Astrocyte (in vitro differentiated cells and primary cell): ENCODE results near the gene DNAJC18. TPM values are rescaled to one million over a fixed set of nuclear protein-coding genes. Genes with fewer than 3 reads are reported as not detected.
"Not testable (repeated sequence)": the region's sequence is repeated elsewhere in the genome, so short reads cannot be mapped to it uniquely, and the experiment has no call there.

Experiments used
- DNase-seq: peaks from one replicate; pipeline ENCODE4 v3.0.0-alpha.2; 2010; ENCODE audit warnings: low read depth
- FAIRE-seq: peaks from 2 replicates; lab custom pipeline; 2011; peaks lifted over from hg19 to GRCh38; lab: Jason Lieb, UNC
- H2AFZ ChIP-seq: 2 replicates; pipeline ENCODE4 v1.6.0; 2012; ENCODE audit warnings: low read depth, low read length, inconsistent platforms
- H3K27ac ChIP-seq: 2 replicates; pipeline ENCODE4 v1.5.1; 2011; ENCODE audit warnings: low read depth, low read length, inconsistent platforms
- H3K27me3 ChIP-seq: 2 replicates; pipeline ENCODE4 v1.6.0; 2011; ENCODE audit warnings: low read length, inconsistent platforms; ENCODE audit not compliant: insufficient read depth
- H3K36me3 ChIP-seq: 2 replicates; pipeline ENCODE4 v1.5.1; 2011; ENCODE audit warnings: low read length, inconsistent platforms; ENCODE audit not compliant: insufficient read depth
- H3K4me1 ChIP-seq: 2 replicates; pipeline ENCODE4 v1.5.1; 2011; ENCODE audit warnings: low read length, inconsistent platforms; ENCODE audit not compliant: insufficient read depth
- H3K4me2 ChIP-seq: 2 replicates; pipeline ENCODE4 v1.6.0; 2012; ENCODE audit warnings: low read length, inconsistent platforms
- H3K4me3 ChIP-seq: 2 replicates; pipeline ENCODE4 v1.5.1; 2011; ENCODE audit warnings: low read depth, mild to moderate bottlenecking, low read length, inconsistent platforms; ENCODE audit not compliant: insufficient read depth
- H3K79me2 ChIP-seq: 2 replicates; pipeline ENCODE4 v1.6.0; 2012; ENCODE audit warnings: mild to moderate bottlenecking, low read length, inconsistent platforms; ENCODE audit not compliant: insufficient read depth
- H3K9ac ChIP-seq: 2 replicates; pipeline ENCODE4 v1.6.0; 2012; ENCODE audit warnings: mild to moderate bottlenecking, low read length, inconsistent platforms
- H3K9me3 ChIP-seq: 2 replicates; pipeline ENCODE4 v1.5.1; 2012; ENCODE audit warnings: low read depth, mild to moderate bottlenecking, low read length, inconsistent platforms; ENCODE audit not compliant: insufficient read depth
- H4K20me1 ChIP-seq: 2 replicates; pipeline ENCODE4 v1.6.0; 2012; ENCODE audit warnings: low read length, inconsistent platforms; ENCODE audit not compliant: insufficient read depth
- H3K27ac Mint-ChIP-seq: one replicate; pipeline ENCODE4 v1.8.0; 2021; ENCODE audit warnings: mild to moderate bottlenecking, mixed read lengths; ENCODE audit not compliant: unreplicated experiment
- H3K27me3 Mint-ChIP-seq: one replicate; pipeline ENCODE4 v1.8.0; 2021; ENCODE audit warnings: low read depth, mixed read lengths; ENCODE audit not compliant: unreplicated experiment
- H3K36me3 Mint-ChIP-seq: one replicate; pipeline ENCODE4 v1.8.0; 2021; ENCODE audit warnings: low read depth, mixed read lengths; ENCODE audit not compliant: unreplicated experiment
- H3K4me1 Mint-ChIP-seq: one replicate; pipeline ENCODE4 v1.8.0; 2021; ENCODE audit warnings: low read depth, mixed read lengths; ENCODE audit not compliant: unreplicated experiment
- H3K4me3 Mint-ChIP-seq: one replicate; pipeline ENCODE4 v1.8.0; 2021; ENCODE audit warnings: mild to moderate bottlenecking, moderate library complexity, mixed read lengths; ENCODE audit not compliant: unreplicated experiment
- H3K9me3 Mint-ChIP-seq: one replicate; pipeline ENCODE4 v1.8.0; 2021; ENCODE audit warnings: mild to moderate bottlenecking, mixed read lengths; ENCODE audit not compliant: unreplicated experiment
- CTCF ChIP-seq: IDR thresholded peaks from 2 replicates; pipeline ENCODE4 v1.5.1; 2011; ENCODE audit warnings: low read depth, mild to moderate bottlenecking, inconsistent platforms, low read length, moderate library complexity; ENCODE audit not compliant: insufficient read depth
- EZH2 ChIP-seq: IDR thresholded peaks from 2 replicates; pipeline ENCODE4 v1.6.1; 2012; ENCODE audit warnings: mild to moderate bottlenecking, low read length, inconsistent platforms; ENCODE audit not compliant: insufficient read depth
- total RNA-seq: library from RNA; stranded (reverse); gene quantifications from 2 replicates; pipeline ENCODE4 v1.2.1, GENCODE V29; 2021

The DNAJC18 gene
- total RNA-seq, 1 donor from 2014 or later, result 18.8 TPM

DNA sequence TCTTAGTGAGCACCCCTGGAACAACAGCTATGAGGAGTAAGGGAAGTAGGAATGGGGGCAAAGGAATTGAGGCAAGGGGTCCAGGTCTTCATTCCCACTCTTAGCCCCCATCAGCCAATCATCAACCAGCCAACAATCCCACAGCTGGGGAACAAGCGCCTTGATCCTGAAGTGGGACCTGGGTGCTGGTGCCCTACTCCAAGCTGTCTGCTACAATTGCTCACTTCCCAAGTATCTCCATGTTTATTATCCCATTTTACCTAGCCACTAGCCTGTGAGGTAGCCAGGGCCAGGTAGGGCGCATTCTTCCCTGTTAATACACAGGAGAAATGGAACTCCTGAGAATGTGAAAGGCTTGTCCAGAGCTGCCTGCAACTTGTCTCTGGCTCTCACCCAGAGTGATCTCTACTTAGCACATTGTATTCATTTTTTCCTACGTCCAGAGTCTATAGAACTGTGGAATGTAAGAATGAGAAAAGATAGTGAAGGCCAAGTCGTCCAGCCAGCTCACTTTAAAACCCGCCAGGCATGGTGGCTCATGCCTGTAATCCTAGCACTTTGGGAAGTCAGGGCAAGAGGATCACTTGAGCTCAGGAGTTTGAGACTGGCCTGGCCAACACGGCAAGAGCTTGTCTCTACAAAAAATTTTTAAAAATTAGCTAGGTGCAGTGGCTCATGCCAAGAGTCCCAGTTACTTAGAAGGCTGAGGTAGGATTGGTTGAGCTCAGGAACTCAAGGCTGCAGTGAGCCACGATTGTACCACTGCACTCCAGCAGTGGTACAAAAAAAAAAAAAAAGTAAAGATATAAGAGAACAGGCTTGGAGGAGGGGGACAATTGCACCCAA lies 6.2 kb upstream of the DNAJC18 start:
- H3K27ac Mint-ChIP-seq, result no peak overlapping the region
- Histone ChIP-seq H3K4me2 (no peak overlapping the region), H3K27me3 (no peaks in the 10 kb centered on the region), H2AFZ (no peak overlapping the region), H4K20me1 (no peaks in the 10 kb centered on the region), H3K9ac (no peak overlapping the region), H3K36me3 (no peaks in the 10 kb centered on the region), H3K9me3 (no peaks in the 10 kb centered on the region), H3K79me2 (no peaks in the 10 kb centered on the region), H3K27ac (no peak overlapping the region), H3K4me1 (peaks cover 30% of the 10 kb centered on the region), H3K4me3 (no peak overlapping the region)
- peaks cover 11% of the 10 kb centered on the region for H3K4me1 Mint-ChIP-seq
- TF ChIP-seq CTCF (no peak), EZH2 (no peak)
- DNase-seq (peak; percentile 85), FAIRE-seq (no peak)
- H3K9me3 Mint-ChIP-seq, result no peaks in the 10 kb centered on the region
- H3K27me3 Mint-ChIP-seq, result peaks cover 5% of the 10 kb centered on the region
- no peaks in the 10 kb centered on the region for H3K36me3 Mint-ChIP-seq
- no peak overlapping the region for H3K4me3 Mint-ChIP-seq

GRCh38 chr5:139443831-139444453 lies 4.6 kb upstream of the DNAJC18 start:
- no peaks in the 10 kb centered on the region for H3K9me3 ChIP-seq
- Mint-ChIP-seq H3K4me3 (no peak overlapping the region), H3K36me3 (no peaks in the 10 kb centered on the region), H3K9me3 (no peaks in the 10 kb centered on the region), H3K27ac (peak overlapping the region; percentile 38), H3K4me1 (peaks cover 14% of the 10 kb centered on the region), H3K27me3 (peaks cover 5% of the 10 kb centered on the region)
- no peak overlapping the region for H3K4me3 ChIP-seq
- no peak overlapping the region for H2AFZ ChIP-seq
- peak overlapping the region; percentile 57 for H3K4me2 ChIP-seq
- FAIRE-seq (peak; percentile 71), DNase-seq (peak; percentile 91)
- no peaks in the 10 kb centered on the region for H3K27me3 ChIP-seq
- H3K4me1 ChIP-seq, result peaks cover 34% of the 10 kb centered on the region
- TF ChIP-seq CTCF (no peak), EZH2 (no peak)
- H3K9ac ChIP-seq, result peak overlapping the region; percentile 12
- H3K36me3 ChIP-seq, result no peaks in the 10 kb centered on the region
- peak overlapping the region; percentile 39 for H3K27ac ChIP-seq
- no peaks in the 10 kb centered on the region for H4K20me1 ChIP-seq
- H3K79me2 ChIP-seq, result no peaks in the 10 kb centered on the region

DNA sequence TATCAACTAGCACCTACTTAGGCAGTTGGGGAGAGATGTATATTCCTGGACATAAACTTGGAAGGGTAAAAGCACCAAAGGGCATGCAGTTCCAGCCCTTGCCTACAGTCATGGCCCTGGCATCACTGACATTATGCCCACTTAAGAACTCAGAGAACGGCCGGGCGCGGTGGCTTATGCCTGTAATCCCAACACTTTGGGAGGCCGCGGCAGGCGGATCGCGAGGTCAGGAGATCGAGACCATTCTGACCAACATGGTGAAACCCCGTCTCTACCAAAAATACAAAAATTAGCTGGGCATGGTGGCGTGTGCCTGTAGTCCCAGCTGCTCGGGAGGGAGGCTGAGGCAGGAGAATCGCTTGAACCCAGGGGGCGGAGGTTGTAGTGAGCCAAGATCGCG lies 1.1 kb upstream of the DNAJC18 start:
- not testable (repeated sequence) for H3K9ac ChIP-seq, H3K36me3 Mint-ChIP-seq, H3K36me3 ChIP-seq, H3K27me3 Mint-ChIP-seq, H3K9me3 ChIP-seq, H3K27me3 ChIP-seq, H3K79me2 ChIP-seq, H2AFZ ChIP-seq, H4K20me1 ChIP-seq, DNase-seq, H3K4me2 ChIP-seq, H3K9me3 Mint-ChIP-seq, H3K4me1 Mint-ChIP-seq, H3K27ac ChIP-seq, H3K4me3 ChIP-seq, FAIRE-seq, H3K4me3 Mint-ChIP-seq, H3K27ac Mint-ChIP-seq
- H3K4me1 ChIP-seq, result peaks cover 33% of the 10 kb centered on the region
